GM18861 (cell line): ENCODE results near the gene ASCL3.
"Not testable (repeated sequence)": the region's sequence is repeated elsewhere in the genome, so short reads cannot be mapped to it uniquely, and the experiment has no call there.

ENCODE experiments used
- ATAC-seq: cut with Tn5 transposase; IDR thresholded peaks from one replicate; pipeline ENCODE4 v1.9.1; 2021; ENCODE audit not compliant: unreplicated experiment

Gene ASCL3

GRCh38 chr11:8911029-8911823, 31.6 kb downstream of the ASCL3 start, which contains the start of gene AKIP1:
TSS of gene AKIP1 (plus strand) at chr11:8911189. CDS start at chr11:8911450, 261 bp downstream.
- ATAC-seq = peak; percentile 64

DNA sequence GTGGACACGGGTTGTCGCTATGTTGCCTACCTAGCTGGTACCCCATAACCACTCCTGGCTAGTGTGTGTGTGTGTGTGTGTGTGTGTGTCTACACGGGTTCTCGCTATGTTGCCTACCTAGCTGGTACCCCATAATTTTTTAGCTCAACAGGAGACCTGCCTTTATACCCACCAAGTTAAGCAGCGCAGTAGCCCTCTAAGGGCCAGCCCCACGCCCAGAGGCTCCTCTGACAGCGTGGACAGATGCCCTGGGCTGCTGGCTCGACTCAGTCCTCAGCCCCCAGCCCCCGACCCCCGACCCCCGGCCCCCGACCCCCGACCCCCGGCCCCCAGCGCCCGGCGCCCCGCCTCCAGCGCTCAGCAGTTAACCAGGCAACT, 32.2 kb downstream of the ASCL3 start:
- no peak for ATAC-seq

DNA sequence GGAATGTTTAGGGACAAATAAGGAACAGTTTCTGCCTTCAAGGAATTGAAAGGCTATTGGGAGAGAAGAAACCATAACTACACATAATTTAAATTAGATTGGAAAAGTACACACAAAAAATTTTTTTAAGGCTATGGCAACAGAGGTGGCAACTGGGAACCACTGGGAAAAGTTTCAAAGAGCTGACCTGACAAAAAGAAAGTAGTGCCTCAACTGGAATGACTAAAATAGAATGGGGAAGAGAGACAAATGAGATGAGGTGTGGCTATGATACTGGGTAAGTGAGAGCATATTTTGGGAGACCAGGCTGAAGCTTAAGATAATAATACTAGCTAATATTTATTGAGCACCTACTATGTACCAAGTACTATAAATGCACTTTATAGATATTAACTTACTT, 34.7 kb downstream of the ASCL3 start:
- no peak for ATAC-seq

DNA sequence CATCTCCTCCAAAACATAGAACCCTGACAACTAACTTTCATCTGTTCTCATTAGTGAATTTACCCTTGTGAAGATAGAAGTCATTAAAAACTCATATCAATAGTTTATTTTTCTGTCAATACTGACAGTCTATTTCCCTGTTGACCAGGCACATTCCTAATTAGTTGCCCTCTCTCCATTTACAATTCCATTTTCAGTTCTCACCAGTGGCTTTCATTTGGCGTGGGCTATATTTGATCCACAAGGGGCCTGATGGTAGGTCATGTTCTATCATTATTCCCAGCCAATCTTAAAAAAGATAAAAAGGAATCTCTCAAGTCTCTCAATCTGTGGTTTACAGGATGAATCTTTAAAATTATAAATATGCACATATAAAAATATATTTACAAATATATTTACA, 35.7 kb downstream of the ASCL3 start:
- no peak for ATAC-seq

DNA sequence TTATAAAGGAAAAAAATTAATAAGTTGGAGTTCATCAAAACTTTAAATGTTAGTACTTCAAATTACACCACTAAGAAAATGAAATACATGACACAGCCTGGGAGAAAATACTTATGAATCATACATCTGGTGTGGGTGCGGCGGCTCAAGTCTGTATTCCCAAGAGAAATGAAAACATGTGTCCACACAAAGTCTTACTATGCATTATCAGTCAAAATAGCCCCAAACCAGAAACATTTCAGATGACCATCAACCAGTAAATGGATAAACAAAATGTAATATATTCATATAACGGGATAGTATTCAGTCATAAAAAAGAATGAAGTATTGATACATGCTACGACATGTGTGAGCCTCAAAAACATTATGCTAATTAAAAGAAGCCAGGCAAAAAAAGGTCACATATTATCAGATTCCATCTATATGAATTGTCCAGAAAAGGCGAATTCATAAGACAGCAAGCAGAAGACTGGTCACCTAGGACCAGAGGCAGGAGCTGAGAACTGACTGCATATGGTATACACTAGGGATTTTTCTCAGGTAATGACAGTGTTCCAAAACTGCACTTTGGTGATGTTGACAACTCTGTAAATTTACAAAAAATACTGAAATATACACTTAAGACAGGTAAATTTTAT, 37.2 kb downstream of the ASCL3 start:
- ATAC-seq = no peak

DNA sequence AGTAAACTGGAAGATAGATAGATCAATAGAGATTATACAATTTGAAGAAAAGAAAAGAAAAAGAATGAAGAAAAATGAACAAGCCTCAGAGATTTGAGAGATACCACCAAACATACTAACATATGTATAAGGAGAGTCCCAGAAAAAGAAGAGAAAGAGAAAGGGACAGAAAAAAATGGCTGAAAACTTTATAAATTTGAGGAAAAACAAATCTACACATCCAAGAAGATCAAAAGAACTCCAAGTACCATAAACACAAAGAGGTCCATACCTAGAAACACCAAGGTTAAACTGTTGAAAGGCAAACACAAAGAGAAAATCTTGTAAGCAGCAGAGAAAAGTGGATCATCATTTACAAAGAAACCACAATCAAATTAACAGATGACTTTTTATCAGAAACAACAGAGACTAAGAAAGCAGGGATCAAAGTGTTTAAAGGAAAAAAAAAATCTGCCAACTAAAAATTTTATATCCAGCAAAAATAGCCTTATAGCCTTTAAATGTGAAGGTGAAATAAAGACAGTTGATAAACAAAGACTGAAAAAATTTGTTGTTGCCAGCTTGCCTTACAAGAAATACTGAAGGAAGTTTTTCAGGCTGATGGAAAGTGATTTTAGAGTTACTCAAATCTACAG, 43.6 kb downstream of the ASCL3 start:
- no peak for ATAC-seq

- not testable (repeated sequence) for ATAC-seq
Measured at GRCh38 chr11:8891185-8891584, 51.6 kb downstream of the ASCL3 start.
